HG02571 (cell line): ENCODE data around the gene MUC5AC.
"Not testable (repeated sequence)": the region's sequence is repeated elsewhere in the genome, so short reads cannot be mapped to it uniquely, and the experiment has no call there.

Experiments
- ATAC-seq: cut with Tn5 transposase; IDR thresholded peaks from one replicate; pipeline ENCODE4 v1.9.1; 2021; ENCODE audit warnings: mild to moderate bottlenecking, moderate library complexity; ENCODE audit not compliant: unreplicated experiment

MUC5AC gene

DNA sequence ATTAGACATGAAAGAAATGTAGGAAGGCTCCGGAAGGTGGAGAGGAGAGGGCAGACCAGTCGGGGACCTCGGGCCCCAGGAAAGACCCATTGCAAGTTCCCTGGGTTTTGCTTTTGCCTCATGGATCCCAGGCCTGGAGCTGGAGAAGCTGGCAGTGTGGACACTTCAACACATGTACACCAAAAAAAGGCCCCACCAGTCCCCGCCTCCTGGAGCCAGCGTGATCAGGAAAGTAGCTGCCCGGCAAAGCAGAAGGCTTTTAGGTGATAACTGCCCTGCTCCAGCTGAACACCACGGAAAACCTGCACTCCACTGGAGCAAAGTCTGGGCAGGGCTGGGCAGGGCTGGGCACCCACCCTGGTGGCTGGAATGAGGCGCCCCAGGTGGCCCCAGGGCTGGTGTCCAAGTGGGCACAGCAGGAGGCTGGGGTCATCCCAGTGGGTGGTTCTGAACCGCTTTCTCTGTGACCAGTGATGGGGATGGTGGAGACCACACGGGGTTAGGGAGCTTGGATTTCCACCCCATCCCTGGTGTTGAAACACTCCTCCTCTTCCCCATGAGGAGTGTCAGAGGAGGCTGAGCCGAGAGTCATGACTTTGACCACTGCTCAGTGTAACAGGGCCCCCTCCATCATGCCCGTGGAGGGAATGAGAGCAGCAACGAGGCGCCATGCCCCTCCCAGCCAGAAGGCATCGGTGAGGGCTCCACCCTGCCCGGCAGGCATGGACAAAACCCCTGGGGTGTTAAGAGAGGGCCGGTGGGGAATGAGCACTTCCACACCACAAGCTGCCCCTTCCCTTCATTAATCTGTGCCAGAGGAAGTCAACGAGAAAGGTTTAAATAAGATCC, 16.9 kb upstream of the MUC5AC start:
- no peak for ATAC-seq

DNA sequence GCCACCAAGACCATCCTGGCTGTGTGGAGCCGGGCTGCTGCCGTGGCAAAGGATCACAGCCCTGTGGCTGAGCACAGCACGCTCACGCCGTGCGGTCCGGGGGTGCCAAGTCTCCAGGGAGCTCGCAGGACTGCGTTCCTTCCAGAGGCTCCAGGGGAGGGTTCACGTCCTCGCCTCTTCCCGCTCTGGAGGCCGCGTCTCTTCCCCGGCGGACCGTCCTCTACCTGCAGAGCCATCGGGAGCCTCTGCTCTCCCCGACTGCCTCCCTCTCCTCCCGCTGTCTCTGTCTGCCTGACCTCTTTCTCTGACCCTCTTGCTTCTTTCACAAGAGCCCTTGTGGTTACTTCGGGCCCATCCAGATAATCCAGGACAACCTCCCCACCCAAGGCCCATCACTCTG, 11.4 kb upstream of the MUC5AC start:
- ATAC-seq: no peak

DNA sequence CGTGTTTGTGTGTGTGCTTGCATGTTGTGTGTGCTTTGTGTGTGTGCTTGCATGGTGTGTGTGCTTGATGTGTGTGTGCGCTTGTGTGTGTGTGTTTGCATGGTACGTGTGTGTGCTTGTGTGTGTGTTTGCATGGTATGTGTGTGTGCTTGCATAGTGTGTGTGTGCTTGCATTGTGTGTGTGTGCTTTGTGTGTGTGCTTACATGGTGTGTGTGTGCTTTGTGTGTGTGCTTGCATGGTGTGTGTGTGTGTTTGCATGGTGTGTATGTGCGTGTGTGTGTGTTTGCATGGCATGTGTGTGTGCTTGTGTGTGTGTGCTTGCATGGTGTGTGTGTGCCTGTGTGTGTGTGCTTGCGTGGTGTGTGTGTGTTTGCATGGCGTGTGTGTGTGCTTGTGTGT, 10.0 kb upstream of the MUC5AC start:
- no peak for ATAC-seq

DNA sequence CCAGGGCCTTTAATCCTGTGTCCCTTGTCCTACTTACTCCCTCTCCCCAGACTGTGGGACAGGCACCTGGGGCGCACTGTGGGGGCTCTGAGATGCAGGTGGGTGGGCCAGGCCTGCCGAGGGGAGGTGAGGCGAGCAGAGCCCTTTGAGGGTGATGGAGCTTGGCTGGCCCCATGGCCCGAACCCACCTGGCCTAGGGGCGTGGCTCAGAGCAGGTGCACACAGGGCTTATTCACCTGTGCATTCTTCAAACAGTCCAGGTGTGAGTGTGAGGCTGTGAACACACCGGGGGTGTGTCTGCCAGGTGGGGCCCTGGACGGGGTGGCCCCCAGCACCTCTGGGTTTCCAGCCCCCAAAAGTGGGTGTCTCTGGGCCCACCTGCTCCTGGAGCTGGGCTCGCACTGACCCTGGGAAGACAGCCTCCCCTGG, 9.0 kb upstream of the MUC5AC start:
- ATAC-seq: no peak

DNA sequence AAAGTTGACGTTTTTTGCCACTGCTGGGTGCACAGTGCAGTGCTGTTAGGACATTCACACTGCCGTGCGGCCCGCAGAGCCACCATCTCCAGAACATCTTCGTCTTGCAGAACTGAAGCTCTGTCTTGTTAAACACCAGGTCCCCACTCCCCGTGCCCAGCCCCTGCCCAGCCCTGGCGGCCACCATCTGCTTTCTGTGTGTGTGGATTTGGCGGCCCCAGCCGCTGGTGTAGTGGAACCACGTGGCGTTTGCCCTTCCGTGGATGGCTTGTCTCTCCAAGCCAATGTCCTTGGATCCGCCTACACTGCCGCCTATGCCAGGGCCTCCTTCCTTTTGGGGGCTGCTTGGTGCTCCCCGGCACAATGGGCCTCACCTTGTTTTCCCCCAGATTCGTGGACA, 8.2 kb upstream of the MUC5AC start:
- no peak for ATAC-seq

DNA sequence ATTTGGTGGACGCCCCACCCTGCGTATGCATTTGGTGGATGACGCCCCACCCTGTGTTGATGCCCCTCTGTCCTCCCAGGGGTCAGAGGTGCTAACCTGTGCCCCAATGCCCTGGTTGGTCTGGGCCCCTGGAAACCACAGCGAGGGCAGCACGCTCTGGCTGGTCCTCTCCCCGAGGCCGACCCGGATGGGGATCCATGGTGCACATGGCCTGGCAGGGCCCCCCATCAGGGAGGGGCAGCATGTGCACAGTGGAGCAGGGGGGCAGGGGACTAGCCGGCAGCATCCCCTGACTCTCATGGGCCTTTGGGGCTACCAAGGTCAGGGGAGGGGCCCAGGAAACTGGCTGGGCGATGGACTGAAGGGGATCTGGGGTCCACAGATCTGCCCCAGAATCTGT, 7.6 kb upstream of the MUC5AC start:
- ATAC-seq: no peak

DNA sequence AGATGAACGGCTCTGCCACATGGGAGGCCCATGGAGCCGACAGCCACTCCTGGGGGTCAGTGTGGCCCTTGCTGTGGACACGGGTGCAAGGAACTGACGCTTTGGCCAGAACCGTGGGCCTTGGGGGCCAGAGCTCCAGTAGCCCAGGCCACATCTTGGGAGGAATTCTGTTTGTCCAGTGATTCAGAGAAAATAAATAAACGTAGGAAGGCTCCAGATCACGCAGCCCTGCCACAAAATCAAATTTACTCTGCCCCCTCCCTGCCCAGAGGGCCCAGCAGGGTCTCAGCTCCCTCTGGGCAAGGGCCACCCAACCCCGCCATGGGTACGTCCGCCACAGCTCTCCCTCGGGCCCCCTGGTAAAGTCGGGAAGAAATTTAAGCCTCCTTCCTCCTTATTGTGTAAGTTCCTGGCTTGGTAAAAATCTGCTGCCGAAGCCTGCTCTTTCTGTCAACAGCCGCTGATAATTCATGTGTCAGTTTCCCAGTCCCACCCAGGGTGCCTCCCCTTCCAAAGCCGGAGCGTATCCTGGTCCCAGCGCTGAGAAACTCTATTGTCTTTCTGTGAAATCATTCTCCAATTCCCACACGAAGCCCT, 6.9 kb upstream of the MUC5AC start:
- no peak for ATAC-seq

DNA sequence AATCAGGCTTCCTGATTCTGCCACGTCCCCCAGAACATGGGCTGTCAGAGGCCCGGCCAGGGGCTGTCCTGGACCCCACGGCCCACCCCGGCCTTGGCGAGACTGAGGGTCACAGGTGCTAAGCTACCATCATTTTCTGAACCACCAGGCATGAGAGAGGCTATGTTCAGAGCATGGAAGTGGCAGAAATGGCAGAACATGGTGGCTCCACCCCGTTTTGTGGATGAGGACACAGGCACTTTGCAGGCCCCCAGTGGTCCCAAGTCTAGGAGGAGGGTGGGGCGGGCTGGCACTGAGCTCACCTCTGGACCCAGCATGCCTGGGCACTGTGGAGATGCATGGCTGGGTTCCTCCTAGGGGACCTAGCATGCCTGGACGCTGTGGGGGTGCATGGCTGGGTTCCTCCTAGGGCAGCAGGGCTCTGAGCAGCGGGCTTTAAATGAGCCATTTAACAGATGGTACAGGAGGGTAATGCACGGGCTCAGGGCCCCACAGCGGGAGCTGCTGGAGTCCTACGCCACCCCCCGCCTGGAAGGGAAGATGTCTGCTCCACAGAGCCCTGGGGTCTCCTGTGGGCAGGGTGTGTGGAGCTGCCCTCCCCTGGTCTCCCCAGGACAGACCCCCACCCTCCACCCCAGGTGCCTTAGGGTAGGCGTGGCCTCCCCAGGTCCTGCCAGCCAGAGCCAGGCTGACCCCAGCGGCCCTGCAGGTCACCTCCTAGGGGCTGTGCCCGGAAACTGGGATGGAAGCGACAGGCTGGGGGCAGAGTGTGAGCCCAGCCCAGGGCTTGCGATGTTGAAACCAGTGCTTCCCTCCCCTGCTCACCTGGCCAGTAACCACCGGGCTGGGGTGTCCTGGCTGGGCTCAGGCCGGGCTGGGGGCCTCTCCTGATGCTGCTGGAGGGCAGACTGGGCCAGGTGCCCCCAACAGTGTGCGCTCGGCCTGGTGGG, 6.1 kb upstream of the MUC5AC start:
- no peak for ATAC-seq

DNA sequence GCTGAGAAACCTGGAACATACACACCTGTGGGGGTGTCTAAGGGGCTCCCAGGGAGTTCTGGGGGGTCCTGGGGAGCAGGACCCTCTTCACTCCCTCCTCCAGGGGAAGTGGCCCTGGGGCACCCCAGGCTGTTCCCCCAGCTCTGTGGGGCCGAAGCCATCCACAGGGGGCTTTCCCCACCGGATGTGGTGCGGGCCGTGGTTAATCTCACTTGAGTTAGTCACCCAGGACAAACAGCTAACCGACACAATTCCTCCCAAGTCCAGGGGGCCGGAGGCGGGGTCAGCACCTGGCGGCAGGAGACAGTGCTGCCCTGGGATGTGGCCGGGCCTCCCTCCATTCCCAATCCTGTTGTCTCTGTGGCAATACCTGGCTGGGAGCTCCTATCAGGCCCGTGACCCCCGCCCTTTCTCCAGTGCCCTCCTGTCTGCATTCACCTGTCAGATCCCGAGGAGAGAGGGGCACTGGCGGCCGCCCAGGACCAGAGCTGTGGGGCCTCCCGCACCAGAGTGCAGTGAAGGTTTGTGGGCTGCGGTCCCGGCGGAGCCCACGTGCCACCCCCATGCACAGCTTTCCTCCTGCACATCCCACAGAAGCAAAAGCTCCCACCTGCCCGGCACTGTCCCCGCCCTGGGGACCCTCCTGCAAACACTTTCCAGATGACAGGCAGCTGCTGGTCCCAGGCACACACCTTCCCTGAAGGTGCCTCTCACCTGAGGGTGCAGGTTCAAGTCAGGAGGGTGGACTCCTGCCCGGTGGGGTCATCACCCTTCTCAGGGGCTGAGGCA, 5.2 kb upstream of the MUC5AC start:
- ATAC-seq: no peak

DNA sequence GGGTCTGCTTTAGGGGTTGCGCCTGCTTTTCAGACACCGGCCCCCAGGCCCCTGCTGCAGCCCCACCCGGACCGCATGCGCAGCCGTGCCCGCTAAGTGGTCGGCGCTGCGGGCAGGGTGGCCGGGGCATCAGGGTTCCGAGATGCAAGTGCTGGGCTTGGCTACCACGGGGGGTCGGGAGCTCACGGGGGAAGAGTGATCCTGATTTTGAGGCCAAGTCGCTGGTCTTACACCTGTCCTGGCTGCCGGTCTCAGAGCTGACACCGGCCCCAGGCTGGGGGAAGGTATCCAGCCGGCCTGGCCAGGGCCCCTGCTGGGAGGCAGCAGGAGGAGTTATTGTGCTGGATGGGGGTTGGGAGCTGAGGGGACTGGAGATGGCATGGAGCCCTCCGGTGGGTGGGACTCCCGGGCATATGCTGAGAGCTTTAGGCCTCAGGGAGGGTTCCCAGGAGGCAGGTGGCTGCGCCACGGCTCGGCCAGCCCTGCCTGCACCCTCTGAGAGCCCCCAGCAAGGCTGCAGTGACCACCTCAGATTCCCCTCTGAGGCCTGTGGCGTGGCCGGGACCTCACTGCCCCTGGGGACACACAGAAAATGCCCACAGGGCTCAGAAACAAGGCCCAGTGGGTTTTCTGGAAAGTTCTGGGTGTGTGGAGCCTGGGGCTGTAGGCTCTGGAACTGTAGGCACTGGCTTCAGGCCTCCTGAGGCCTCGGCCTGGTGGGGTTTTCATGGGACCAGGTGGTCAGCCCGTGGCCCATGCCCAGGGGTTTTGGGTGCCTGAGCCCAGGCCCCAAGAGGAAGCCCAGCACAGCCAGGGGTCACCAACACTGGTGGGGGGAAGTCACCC, 4.4 kb upstream of the MUC5AC start:
- no peak for ATAC-seq

DNA sequence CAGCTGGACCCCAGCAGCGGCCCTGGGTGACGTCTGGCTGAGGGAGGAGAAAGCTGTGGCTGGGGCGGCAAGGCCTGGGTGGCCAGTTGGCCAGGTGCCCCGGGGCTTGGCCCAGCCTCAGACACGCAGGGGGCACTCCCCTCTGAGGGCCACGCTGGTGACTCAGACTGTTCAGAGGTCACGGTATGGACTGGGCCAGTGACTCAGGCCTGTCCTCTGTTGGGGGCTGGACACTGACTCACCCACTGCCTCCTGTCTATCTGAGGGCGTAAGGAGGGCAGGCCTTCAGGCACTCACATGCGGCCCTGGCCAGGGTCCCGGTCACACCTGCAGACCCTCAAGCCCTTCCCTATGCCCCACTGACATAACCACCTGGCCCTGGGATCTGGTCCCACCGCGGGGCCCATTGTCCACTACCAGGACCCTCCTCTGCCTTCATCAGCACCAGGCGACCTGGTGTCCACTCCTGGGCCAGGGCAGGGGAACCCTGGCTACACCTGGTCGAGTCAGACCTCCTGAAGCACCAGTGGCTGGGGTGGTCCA, 3.7 kb upstream of the MUC5AC start:
- ATAC-seq: no peak

DNA sequence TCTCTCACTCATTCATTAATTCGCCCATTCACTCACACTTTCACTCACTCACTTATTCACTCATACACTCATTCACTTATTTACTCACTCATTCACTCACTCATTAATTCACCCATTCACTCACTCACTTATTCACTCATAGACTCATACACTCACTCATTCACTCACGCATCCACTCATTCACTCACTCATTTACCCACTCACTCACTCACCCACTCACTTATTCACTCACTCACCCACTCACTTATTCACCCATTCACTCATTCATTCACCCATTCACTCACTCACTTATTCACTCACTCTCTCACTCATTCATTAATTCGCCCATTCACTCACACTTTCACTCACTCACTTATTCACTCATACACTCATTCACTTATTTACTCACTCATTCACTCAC, 3.1 kb upstream of the MUC5AC start:
- ATAC-seq: not testable (repeated sequence)

DNA sequence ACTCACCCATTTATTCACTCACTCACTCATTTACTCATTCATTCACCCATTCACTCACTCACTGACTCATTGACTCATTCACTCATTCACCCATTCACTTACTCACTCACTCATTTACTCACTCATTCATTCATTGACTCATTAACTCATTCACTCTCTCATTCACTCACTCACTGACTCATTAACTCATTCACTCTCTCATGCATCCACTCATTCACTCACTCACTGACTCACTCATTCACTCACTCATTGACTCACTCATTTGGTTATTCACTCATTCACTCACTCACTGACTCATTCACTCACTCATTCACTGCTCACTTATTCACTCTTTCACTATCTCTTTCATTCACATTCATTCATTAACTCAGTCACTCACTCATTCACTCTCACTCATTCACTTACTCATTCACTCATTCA, 2.5 kb upstream of the MUC5AC start:
- no peak for ATAC-seq

DNA sequence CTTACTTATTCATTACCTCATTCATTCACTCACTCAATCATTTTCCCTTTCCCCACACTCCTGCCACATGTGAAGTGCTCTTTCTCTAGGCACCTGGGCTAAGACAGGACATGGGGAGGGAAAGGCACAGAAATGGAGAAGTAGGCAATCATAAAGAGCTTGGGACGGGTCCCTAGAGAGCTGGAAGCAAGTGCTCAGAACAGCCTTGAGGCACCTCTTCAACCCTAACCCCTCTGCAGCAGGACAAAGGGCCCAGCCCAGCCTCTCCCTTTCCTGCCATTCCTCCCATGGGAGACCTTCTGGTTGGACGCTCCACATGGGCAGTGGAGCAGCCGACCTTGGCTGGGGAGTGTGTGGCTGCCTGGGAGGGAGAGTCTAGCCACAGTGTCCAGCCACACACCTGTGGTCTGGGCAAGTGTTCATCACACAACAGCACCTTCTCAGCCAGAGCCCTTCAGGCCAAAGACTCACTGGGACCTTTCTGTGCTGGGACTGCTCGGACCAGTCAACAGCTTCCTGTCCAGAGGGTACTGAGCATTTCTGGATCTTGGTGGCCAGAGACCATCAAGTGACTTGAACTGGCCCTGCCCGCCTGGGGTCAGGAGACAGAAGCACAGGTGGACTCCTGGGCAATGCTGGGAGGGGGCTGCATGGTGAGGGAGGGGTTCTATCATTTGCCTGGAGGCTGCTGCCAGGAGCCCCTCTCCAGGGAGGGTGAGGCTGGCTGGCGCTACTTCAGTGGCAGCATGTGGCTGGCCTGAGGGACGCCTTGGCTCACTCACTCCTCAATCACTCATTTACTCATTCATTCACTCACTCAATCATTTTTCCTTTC, 1.0 kb upstream of the MUC5AC start:
- no peak for ATAC-seq

DNA sequence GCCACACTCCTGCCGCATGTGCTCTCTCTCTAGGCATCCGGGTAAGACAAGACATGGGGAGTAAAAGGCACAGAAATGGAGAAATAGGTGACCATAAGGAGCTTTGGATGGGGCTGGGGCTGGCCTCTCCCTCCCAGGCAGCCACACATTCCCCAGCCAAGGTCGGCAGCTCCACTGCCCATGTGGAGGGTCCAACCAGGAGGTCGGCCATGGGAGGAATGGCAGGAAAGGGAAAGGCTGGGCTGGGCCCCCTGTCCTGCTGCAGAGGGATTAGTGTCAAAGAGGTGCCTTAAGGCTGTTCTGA, 460 bp upstream of the MUC5AC start:
- ATAC-seq: no peak

DNA sequence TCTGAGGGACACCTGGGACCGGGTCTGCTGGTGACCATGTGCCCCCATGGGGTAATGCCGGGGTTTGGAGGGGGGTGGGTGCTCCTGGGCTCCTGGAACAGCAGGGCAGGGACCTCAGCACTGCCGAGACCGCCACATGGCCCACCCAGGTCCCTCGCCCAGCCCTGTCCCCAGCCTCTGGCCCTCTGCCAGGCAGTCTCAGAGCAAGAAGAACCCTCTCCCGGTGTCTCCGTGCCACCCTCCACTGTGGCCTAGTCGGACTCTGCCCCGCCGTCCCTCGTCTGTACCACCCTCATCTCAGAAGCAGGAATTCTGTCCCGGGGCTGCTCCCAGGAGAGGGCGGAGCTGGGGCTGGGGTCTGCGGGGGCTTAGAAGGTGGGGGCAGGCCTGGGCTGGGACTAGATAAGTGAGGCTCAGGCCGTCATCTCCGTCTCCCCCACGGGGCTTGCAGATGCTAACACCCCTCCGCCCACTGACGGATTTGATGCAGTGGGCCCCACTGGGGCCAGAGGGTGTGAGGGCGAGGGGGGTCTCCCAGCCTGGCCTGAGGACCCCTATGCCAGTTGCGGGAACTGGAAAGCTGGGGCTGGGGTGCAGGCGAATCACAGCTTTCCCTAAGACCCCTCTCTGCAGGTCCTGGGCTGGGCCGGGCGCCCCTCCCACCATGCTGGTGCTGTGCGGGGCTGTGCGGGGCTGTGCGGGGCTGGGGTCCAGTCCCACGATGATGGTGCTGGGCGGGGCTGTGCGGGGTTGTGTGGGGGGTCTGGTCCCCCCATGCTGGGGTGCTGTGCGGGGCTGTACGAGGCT, 1.1 kb downstream of the MUC5AC start:
- ATAC-seq: no peak

DNA sequence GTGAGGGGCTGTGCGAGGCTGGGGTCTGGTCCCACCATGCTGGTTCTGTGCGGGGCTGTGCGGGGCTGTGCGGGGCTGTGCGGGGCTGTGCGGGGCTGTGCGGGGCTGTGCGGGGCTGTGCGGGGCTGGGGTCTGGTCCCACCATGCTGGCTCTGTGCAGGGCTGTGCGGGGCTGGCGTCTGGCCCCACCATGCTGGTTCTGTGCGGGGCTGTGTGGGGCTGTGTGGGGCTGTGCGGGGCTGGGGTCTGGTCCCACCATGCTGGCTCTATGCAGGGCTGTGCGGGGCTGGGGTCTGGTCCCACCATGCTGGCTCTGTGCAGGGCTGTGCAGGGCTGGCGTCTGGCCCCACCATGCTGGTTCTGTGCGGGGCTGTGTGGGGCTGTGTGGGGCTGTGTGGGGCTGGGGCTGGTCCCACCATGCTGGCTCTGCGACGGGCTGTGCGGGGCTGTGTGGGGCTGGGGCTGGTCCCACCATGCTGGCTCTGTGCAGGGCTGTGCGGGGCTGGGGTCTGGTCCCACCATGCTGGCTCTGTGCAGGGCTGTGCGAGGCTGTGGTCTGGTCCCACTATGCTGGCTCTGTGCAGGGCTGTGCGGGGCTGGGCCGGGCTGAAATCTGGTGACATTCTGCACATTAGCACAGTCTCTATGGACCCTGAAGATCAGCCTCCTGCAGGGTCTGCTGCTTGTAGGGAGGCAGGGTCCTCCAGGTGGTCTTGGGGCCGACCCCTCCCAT, 1.9 kb downstream of the MUC5AC start:
- ATAC-seq: not testable (repeated sequence)
